Fibroblast of upper back skin (primary cell): Measurements from ENCODE around the gene CNOT11.
"Not testable (repeated sequence)": the region's sequence is repeated elsewhere in the genome, so short reads cannot be mapped to it uniquely, and the experiment has no call there.

Source experiments
- DNase-seq: peaks from one replicate; pipeline ENCODE4 v3.0.0-alpha.2; 2013

Gene CNOT11

GRCh38 chr2:101248756-101249155 is 3.9 kb upstream of the CNOT11 start:
- DNase-seq = not testable (repeated sequence)

GRCh38 chr2:101249826-101250225 is 2.9 kb upstream of the CNOT11 start:
- DNase-seq = no peak

GRCh38 chr2:101251246-101251781 is 1.4 kb upstream of the CNOT11 start:
- DNase-seq = not testable (repeated sequence)

GRCh38 chr2:101251844-101252407 is 760 bp upstream of the CNOT11 start:
- no peak for DNase-seq

GRCh38 chr2:101253013-101253702 is 472 bp downstream of the CNOT11 start:
- DNase-seq = peak; percentile 43

GRCh38 chr2:101253703-101254450 is 1.2 kb downstream of the CNOT11 start:
- no peak for DNase-seq

GRCh38 chr2:101255501-101255900 is 2.8 kb downstream of the CNOT11 start:
- DNase-seq = peak; percentile 17

- no peak for DNase-seq
These were observed 3.6 kb downstream of the CNOT11 start for GRCh38 chr2:101256316-101256715.

GRCh38 chr2:101258804-101259203 is 6.1 kb downstream of the CNOT11 start:
- DNase-seq = no peak

GRCh38 chr2:101262142-101262541 is 9.5 kb downstream of the CNOT11 start:
- no peak for DNase-seq

- DNase-seq = no peak
These were observed 10.7 kb downstream of the CNOT11 start for GRCh38 chr2:101263377-101263800.

- DNase-seq = no peak
These were observed 11.8 kb downstream of the CNOT11 start for GRCh38 chr2:101264360-101264939.

- no peak for DNase-seq
These were observed 13.3 kb downstream of the CNOT11 start for GRCh38 chr2:101265893-101266499.

- DNase-seq = no peak
These were observed 15.3 kb downstream of the CNOT11 start for GRCh38 chr2:101267671-101268656.

GRCh38 chr2:101270700-101271259 is 18.1 kb downstream of the CNOT11 start:
- DNase-seq = no peak

- DNase-seq = no peak
These were observed 19.5 kb downstream of the CNOT11 start for GRCh38 chr2:101272045-101272784.

GRCh38 chr2:101273056-101273455 is 20.4 kb downstream of the CNOT11 start:
- DNase-seq = no peak

- DNase-seq = no peak
These were observed 21.5 kb downstream of the CNOT11 start for GRCh38 chr2:101274142-101274541.

- no peak for DNase-seq
These were observed 24.4 kb downstream of the CNOT11 start for GRCh38 chr2:101277111-101277510.

GRCh38 chr2:101278925-101279324 is 26.2 kb downstream of the CNOT11 start:
- DNase-seq = no peak

- DNase-seq = no peak
These were observed 28.8 kb downstream of the CNOT11 start for GRCh38 chr2:101281482-101281881.
